RWPE1 (cell line): ENCODE data around the gene KCNQ5.

ENCODE experiments used
- CTCF ChIA-PET: fragments of 350-600 bp; sonication (Branson Sonifier 250); formaldehyde crosslinking; extraction: SDS; loops from one replicate; lab custom pipeline; 2021; lab: Yijun Ruan, JAX
- POLR2A ChIA-PET: fragments of 400-600 bp; formaldehyde crosslinking; extraction: SDS; loops from one replicate; lab custom pipeline; 2020; ENCODE audit warnings: antibody characterized with exemption; ENCODE audit not compliant: low non-redundant PET; lab: Yijun Ruan, JAX
- DNase-seq: peaks from one replicate; pipeline ENCODE4 v3.0.0; 2012; ENCODE audit warnings: low spot score
- H3K27ac ChIP-seq: fragments of 450-650 bp; 2 replicates; pipeline ENCODE4 v1.5.1; 2017
- TF ChIP-seq, protein P1 (sequence below): fragments of 450-650 bp; conservative IDR thresholded peaks from 2 replicates; pipeline ENCODE4 v1.5.1; 2017; ENCODE audit warnings: low read depth, mild to moderate bottlenecking

Gene KCNQ5

DNA sequence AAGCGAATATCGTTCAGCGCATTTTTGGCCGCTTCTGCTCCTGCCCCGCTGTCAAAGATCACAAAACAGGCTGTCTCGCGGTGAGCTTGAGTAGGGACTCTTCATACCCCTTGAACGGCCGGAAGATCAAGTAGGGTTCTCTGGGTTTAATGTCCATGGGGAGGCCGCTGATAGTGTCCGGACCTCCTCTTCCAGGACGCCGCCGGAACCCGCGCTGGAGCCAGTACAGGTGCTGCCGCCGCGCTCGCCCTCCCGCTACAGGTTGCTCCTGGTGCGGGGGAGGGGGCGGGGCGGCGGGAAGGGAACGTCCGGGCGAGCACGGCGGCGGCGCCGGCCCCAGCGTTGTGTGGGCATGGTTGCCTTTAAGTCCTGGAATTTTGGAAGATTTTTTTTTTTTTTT, 536.0 kb downstream of the KCNQ5 start:
- ChIA-PET CTCF (interaction anchor here (0.6 kb wide), 1 partner anchor 167 kb away, joined by 3 read pairs; no protein-coding TSS in a partner anchor), POLR2A (no interaction called here)
- H3K27ac ChIP-seq: no peak overlapping the region
- no peak for DNase-seq
- TF ChIP-seq, protein P1, sequence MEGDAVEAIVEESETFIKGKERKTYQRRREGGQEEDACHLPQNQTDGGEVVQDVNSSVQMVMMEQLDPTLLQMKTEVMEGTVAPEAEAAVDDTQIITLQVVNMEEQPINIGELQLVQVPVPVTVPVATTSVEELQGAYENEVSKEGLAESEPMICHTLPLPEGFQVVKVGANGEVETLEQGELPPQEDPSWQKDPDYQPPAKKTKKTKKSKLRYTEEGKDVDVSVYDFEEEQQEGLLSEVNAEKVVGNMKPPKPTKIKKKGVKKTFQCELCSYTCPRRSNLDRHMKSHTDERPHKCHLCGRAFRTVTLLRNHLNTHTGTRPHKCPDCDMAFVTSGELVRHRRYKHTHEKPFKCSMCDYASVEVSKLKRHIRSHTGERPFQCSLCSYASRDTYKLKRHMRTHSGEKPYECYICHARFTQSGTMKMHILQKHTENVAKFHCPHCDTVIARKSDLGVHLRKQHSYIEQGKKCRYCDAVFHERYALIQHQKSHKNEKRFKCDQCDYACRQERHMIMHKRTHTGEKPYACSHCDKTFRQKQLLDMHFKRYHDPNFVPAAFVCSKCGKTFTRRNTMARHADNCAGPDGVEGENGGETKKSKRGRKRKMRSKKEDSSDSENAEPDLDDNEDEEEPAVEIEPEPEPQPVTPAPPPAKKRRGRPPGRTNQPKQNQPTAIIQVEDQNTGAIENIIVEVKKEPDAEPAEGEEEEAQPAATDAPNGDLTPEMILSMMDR: no peak

DNA sequence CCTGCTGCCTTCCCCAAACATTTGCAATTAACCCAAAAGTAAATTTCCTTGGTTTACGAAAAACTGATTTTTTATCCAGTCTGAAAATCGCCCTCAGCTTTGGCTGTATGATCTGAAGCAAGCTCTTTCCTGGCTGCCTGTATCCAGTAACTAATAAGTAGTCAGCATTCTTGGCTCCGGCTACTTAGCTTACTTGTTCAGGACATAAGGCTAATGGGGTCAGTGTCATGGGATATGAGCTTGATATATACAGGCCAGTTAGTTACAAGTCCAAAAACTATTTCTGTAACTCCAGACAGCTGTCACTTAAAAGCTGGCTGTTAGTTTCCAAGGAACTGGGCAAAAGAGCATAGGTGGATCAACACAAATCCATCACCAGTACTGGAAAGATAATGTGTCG, 547.2 kb downstream of the KCNQ5 start:
- CTCF ChIA-PET: interaction anchor here (0.6 to 1.3 kb wide), 2 partner anchors 11 to 755 kb away, joined by 3 read pairs; no protein-coding TSS in a partner anchor
- TF ChIP-seq, protein P1: no peak
- DNase-seq: no peak
- no peak overlapping the region for H3K27ac ChIP-seq
- POLR2A ChIA-PET: no interaction called here

DNA sequence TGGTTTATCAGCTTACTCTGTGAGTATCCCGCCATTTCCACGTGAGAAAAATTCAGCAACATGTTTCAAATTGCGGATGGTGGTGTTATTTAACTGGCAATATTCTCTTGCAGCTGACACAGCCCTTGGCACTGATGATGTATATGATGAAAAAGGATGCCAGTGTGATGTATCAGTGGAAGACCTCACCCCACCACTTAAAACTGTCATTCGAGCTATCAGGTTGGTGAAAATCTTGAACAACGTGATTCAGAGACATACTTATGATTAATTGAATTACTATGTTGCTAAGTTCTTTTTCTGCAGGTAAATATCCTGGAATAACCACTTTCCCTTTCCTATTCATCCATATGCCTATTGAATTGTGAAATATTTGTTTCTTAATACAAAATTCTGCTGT, 547.8 kb downstream of the KCNQ5 start:
- ChIA-PET POLR2A (no interaction called here), CTCF (interaction anchor here (0.6 to 1.3 kb wide), 2 partner anchors 11 to 756 kb away, joined by 3 read pairs; no protein-coding TSS in a partner anchor)
- TF ChIP-seq, protein P1: no peak
- DNase-seq: peak; percentile 80
- no peak overlapping the region for H3K27ac ChIP-seq

DNA sequence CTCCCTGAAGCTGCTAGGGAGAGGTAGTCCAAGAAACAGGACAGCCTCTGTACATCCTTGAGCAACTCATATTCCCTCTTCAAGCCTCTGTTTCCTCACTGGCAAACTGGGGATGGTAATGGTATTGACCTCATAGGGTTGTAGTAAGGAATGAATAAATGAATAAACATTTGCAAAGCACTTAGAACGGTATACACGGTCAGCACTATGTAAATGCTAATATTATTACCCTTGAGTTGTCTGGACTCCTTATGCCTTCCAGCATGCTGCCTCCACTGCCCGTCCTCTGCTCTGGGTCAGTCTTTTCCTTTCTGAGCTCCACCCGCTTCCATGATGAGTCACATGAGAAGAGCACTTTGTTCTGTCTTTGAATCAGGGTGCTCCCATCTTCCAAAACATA, 552.8 kb downstream of the KCNQ5 start:
- ChIA-PET CTCF (no interaction called here), POLR2A (no interaction called here)
- DNase-seq: no peak
- H3K27ac ChIP-seq: no peak overlapping the region
- TF ChIP-seq, protein P1: no peak

DNA sequence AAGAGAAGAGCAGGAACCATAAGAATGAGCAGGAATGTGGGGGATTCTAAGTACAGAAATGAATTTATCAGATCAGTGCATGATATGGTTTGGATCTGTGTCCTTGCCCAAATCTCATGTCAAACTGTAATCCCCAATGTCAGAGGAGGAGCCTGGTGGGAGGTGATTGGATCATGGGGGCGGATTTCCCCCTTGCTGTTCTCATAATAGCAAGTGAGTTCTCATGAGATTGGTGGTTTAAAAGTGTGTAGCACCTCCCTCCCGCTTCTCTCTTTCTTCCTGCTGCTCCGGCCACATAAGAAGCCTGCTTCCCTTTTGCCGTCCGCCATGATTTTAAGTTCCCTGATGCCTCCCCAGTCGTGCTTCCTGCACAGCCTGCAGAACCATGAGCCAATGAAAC, 554.2 kb downstream of the KCNQ5 start:
- ChIA-PET POLR2A (no interaction called here), CTCF (no interaction called here)
- no peak overlapping the region for H3K27ac ChIP-seq
- TF ChIP-seq, protein P1: no peak
- no peak for DNase-seq

DNA sequence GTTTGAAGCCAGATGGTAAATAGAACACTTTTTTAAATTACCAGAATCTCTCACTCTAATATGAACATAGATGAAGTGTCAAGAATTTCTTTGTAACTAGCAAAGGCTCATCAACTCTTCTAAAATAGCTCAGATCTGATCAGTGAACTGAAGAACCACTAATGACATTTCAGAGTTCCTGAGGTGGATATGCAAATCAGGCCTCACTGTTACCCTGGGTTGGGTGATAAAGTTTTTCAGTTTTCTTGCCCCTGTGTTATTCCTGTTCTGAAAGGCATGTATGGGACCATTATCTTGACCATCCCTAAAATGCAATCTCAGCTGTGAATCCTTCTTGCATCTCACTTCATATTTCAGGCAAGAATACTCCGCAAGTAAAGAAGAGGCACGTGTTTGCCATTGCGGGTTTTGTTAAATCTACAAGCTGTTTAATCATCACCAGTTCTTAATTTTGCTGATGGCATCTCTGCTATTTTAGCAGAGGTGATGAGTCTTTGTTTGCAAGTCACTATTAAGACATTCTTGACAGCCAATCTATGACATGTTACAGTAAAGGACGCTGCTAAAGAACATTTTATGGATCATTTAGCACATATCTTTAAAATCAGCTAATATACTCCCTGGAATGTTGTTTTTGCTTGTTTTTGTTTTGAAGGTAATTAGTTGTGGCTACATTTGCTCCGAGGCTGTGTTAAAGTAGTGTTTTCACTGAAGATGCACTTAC, 555.5 kb downstream of the KCNQ5 start:
- ChIA-PET POLR2A (no interaction called here), CTCF (interaction anchor here (1.0 kb wide), 1 partner anchor 48 kb away, joined by 4 read pairs; no protein-coding TSS in a partner anchor)
- no peak for DNase-seq
- TF ChIP-seq, protein P1: no peak
- H3K27ac ChIP-seq: no peak overlapping the region
